Tibial nerve (tissue), 4 donors: ENCODE results near the gene ENC1.

Experiments
- EP300 ChIP-seq, 2 donors: sonication (generic); formaldehyde crosslinking; IDR thresholded peaks; one replicate each; pipeline ENCODE4 v1.6.1; 2017; ENCODE audit warnings: antibody characterized with exemption in 2 of 2, mild to moderate bottlenecking in 1 of 2
- POLR2A ChIP-seq, 2 donors: fragments of 450-650 bp; IDR thresholded peaks; one replicate each; pipeline ENCODE4 v1.6.1; 2017; ENCODE audit warnings: antibody characterized with exemption in 2 of 2, mild to moderate bottlenecking in 2 of 2, moderate library complexity in 2 of 2
- TF ChIP-seq, protein P1 (sequence below), 5 experiments: fragments of 200-600 bp in 3 of 5; fragments of 450-650 bp in 2 of 5; sonication (generic) in 3 of 5; IDR thresholded peaks; one replicate each; pipeline ENCODE4 v1.5.1; 2016 to 2019; ENCODE audit warnings: antibody characterized with exemption in 5 of 5, mild to moderate bottlenecking in 3 of 5, moderate library complexity in 2 of 5

- TF ChIP-seq POLR2A (IDR thresholded peaks at IDR 0.05) (no peak), EP300 (IDR thresholded peaks at IDR 0.05) (no peak)
- TF ChIP-seq, protein P1, sequence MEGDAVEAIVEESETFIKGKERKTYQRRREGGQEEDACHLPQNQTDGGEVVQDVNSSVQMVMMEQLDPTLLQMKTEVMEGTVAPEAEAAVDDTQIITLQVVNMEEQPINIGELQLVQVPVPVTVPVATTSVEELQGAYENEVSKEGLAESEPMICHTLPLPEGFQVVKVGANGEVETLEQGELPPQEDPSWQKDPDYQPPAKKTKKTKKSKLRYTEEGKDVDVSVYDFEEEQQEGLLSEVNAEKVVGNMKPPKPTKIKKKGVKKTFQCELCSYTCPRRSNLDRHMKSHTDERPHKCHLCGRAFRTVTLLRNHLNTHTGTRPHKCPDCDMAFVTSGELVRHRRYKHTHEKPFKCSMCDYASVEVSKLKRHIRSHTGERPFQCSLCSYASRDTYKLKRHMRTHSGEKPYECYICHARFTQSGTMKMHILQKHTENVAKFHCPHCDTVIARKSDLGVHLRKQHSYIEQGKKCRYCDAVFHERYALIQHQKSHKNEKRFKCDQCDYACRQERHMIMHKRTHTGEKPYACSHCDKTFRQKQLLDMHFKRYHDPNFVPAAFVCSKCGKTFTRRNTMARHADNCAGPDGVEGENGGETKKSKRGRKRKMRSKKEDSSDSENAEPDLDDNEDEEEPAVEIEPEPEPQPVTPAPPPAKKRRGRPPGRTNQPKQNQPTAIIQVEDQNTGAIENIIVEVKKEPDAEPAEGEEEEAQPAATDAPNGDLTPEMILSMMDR (IDR thresholded peaks at IDR 0.05), result no peak
These were observed 27.2 kb downstream of the ENC1 start for GRCh38 chr5:74613283-74613682.
